GM18511 (cell line): ENCODE measurements around the gene HLF.
"Not testable (repeated sequence)": the region's sequence is repeated elsewhere in the genome, so short reads cannot be mapped to it uniquely, and the experiment has no call there.

Experiments used
- ATAC-seq: cut with Tn5 transposase; IDR thresholded peaks from one replicate; pipeline ENCODE4 v1.9.1; 2021; ENCODE audit warnings: mild to moderate bottlenecking, moderate library complexity; ENCODE audit not compliant: unreplicated experiment

The HLF gene

DNA sequence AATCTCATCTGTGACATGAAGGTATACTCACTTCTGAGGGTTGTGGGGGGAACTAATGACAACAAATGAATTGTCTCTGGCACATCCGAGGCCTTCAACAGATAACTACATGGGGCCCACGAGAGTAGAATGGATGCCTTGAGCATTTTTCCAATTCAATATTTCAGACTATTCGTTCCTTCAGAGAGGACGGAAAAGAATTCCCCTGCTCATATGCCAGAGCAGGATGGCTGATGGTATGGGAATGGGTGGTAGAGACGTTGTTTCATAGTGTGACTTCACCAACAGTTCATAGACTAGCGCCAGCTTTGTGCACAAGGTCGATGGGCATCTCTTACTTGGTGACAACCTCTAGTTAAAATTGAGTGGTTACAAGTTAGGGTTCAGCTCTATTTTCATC is 61.3 kb downstream of the HLF start:
- ATAC-seq, result no peak

DNA sequence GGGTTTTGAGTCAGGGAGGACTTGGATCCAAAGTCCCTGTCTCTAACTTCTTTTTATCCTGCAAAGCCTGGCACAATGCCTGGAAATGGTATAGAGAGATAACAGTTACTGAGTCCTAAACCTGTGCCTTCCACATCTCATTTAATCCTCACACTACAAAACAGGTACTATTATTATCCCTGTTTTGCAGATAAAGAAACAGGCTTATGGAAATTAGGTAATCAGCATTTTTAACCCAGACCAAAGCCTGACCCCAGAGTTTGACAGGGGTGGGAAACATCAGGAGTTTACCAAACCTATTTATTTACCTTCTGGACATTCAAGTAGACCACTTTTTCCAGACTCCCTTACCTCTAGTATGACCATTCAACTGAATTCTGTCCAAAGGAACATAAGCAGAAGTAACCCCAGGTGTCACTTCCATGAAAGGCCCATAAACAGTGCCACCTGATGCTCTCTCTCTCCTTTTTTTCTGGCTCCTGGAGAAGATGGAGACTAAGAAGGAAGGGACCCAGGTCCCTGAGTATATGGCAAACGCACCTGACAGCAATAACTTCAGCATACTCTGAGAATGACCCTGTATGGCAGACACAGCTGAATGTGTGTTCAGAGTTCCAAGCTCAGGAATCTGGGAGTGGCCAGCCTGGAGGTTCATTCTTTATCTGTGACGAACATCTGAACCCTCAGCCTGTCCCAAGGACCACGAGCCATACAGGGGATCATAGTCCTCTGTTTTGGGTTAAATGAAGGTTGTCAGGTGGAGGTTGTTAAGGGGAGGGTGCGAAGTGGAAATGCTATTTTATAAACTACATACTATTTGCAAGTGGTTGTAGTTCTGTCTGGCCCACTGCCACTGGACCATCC is 62.7 kb downstream of the HLF start:
- no peak for ATAC-seq

DNA sequence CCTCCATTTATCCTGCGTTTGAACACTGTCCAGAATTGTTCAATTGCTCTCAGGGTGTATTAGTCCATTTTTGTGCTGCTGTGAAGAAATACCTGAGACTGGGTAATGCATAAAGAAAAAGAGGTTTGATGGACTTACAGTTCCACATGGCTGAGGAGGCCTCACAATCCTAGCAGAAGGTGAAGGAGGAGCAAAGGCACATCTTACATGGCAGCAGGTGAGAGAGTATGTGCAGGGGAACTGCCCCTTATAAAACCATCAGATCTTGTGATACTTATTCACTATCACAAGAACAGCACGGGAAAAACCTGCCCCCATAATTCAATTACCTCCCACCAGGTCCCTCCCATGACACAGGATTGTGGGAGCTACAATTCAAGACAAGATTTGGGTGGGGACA is 63.8 kb downstream of the HLF start:
- ATAC-seq, result not testable (repeated sequence)

DNA sequence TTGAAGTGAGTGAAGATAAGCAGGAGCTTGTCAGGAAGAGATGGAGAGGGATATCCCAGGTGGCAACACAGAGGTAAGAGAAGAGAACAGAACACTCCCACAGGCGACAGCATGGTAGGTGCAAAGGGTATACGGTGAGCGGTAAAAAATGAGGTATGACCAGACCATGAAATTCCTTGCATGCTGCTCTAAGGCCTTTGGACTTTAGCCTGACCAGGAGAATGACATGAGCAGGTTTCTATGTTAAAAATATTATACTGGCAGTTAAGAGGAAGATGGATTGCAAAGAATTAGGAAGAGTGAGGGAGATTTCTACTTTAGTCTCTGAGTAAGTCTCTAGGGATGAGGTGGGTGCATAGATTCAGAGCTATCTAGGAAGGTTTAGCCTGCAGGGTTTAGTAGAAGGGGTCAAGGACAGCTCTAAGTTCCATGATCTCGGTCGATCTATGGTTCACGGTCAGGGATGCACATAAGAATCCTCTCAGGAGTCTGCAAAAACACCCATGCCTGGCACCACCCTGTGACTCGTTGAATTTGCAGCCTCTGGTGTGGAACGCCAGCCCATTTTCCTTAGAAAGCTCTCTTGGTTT is 65.7 kb downstream of the HLF start:
- ATAC-seq, result no peak

DNA sequence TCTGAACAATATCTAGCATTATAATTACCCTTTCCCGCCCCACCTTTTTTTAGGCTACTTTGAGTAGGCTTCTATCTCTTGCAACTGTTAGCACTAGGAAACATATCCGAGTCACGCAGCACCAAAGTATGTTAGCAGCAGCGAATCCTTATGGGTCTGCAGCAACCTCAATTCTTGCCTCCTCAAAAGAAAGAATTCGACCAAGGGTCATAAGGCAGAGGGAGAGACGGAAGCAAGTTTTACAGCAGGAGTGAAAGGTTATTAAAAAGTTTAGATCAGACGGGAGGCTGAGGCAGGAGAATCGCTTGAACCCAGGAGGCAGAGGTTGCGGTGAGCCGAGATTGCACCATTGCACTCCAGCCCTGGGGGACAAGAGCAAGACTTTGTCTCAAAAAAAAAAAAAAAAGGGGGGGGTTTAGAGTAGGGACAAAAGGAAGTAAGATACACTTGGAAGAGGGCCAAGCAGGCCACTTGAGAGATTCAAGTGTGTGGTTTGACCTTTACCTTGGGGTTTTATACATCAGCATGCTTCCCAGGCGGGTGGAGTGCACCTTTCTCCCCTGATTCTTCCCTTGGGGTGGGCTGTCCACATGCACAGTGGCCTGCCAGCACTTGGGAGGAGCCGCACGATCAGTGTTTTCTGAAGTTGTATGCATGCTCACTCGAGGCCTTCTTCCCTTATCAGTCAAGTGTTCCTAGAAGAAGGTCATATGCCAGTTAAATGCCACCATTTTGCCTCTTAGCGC is 67.7 kb downstream of the HLF start:
- ATAC-seq, result no peak

DNA sequence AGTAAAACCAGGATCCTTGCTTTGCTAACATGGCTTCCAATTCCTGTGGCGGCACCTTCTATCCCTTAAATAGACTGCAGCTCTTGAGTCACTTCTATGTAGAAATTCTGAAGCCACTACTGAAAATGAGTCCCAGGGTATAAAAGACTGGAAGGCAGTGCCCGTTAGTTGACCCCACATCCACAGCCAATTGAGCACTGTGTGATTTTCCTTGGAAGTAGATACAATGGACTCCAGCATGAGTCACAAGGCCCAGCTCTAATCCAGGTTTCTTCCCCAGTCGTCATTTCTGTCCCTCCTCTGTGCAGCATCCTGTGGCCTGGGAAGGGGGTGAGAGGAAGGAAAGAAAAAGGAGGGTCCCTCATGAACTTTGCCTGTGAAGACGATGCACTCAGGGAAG is 69.5 kb downstream of the HLF start:
- ATAC-seq, result no peak

DNA sequence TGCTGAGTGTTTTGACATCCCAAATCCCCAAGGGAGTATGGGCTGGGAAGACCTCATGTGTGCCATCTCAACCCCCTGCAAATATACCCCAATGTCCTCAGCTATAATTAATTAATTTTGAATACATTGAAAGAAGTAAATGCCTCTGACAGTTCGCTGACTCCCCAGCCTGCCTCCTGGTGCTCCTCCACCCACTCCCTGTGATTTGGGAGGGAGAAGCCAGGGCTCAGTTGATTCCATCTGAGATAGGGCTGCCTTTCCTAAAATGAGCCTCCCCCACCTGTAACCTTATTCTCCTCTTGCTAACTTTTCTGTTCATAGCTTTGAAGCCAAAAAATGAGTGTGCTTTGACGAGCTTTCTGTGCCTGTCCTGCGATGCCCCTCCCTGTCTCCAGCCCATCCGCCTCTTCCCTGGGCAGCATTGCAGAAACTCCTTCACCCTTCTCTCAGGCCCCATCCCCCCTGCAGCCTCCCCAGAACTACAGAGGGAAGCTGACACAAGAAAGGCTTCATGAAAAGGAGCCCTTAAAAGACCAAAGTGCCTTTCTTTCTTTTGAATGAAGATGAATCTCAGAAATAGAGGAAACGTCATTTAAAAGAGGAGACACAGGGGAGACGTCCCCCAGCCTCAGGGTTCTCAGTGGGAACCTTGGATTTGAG is 70.3 kb downstream of the HLF start:
- no peak for ATAC-seq

DNA sequence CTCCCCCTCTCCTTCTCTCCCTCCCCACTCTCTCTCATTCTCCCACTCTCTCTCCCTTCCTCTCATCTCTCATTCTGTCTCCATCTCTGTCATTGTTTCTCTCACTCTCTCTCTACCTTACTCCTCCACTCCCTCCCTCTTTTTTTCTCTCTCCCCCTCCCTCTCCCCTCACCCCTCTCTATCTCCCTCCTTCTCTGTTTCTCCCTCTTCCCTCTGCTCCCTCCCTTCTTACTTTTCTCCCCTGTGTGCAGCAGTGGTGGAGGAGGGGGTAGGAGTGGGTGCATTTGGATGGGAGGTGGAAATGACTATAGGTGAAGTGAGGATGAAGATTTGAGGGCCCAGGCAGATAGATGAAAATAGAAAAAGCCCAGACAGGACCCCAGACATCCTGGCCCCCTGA is 70.9 kb downstream of the HLF start:
- ATAC-seq, result no peak

DNA sequence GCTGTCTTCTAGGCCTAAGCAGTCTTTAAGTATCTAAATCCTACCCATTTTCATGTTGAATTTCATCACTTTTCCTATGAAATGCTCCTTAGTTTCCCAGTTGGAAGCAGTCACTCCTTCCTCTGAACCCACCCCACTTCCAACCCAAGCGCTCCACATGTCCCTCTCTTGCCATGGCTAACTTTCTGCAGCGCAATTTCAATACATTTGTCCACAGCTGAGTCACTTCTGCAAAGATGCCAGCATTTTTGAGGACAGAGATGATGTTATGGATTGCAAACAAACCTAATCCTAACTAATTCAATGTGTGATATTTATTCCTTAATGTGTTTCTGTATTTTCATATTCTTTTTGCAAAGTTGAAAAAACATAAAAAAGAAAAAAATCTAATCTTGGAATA is 71.7 kb downstream of the HLF start:
- ATAC-seq, result no peak

DNA sequence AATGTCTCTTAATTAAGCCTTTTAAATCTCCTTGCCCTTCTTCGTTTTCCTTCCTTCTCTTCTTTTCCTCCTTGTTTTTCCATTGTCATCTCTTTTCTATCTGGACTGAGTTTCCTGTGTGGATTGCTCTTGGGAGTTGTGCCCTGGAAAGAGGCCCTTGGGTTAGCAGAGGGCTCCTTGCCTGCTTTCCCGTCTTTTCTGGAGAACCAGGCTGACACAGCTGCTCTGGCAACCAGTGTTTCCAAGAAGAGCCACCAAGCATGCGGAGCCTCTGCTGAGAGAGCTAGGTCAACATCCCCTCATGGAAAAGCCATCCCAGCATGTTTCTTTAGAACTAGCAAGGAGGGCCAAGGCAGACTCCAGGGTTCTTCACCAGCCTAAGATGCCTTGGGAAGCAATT is 75.4 kb downstream of the HLF start:
- ATAC-seq, result no peak

DNA sequence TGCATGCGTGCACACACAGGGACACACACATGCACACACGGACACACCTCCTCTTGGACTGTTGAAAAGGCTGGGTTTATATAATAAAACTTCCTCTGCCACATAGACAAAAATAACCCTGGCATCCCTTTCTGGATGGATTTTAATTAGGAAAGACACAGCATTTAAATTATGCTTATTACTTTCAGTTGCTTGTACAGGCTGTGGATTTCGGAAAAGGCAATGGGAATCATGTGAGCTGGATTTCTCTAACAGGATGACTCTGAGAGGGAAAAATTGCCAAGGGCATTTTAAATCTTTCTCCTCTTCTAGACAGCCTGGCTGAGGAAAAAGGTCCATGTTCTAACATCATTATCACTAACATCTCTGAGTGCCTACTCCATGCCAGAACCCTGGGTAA is 75.9 kb downstream of the HLF start:
- no peak for ATAC-seq

DNA sequence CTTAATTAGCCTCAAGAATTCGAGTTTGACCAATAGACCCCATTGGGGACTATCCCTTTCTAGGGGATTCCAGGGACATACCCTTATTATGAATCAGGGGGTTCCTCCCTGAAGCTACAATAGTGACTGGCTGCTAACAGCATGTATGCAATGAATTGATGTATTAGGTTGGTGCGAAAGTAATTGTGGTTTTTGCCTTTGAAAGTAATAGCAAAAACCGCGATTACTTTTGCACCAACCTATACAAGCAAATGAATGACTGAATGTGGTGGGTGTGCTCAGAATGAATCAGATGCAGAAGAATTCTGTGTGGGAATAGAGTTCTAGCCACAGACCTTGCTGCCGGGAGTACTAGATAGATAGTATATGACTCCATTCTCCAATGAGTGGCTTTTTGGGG is 76.7 kb downstream of the HLF start:
- no peak for ATAC-seq

DNA sequence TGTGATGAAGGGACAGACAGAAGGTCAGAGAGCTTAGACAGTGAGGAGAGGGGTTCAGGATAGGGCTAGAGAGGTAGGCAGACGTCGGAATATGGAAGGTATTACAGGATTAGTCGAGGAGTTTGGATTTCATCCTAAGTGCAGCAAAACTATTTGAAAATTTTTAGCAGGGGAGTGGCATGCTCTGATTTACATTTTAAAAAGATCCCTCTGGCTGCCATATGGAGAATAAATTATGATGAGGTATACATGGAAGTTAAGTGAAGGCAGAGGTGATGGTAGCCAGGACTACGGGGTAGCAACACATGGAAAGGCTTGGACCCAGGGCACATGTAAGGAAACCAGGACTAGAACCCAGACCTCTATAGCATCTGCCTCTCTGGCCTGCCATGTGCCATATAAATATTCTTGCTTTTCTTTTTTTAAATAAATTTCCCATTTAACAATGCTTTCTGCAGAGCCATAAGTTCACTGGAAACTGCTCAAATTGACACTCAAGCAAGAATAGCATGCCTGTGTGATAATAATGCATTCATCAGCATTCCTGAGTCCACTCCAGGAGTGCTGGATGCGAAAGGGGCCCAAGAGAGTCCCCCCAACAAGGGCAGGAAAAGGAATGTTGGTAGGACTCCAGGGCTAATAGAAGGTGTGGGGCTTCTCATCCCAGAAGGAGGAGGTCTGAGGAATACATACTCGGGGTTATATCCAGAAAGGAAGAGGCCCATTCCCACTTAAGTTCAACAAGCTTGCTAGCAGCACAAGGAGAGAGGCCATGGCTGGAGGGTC is 78.2 kb downstream of the HLF start:
- ATAC-seq, result no peak

DNA sequence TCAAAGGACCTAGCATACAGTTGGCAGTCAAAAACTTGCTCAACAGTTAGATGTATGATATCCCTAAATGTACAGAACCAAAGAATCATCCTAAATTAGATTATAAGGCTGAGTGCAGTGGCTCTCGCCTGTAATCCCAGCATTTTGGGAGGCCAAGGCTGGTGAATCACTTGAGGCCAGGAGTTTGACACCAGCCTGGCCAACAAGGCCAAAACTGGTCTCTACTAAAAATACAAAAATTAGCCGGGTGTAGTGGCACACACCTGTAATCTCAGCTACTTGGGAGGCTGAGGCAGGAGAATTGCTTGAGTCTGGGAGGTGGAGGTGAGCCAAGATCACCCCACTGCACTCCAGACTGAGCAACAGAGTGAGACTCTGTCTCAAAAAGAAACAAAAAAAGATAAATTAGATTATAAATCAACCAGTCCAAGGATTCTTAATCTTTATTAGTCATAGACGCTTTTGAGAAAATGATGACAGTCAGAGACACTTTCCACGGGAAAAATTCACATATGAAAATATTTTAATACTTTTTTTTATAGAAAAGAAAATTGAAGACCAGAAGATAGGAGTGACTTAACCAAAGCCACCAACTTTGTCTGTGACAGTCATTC is 79.2 kb downstream of the HLF start:
- ATAC-seq, result no peak

DNA sequence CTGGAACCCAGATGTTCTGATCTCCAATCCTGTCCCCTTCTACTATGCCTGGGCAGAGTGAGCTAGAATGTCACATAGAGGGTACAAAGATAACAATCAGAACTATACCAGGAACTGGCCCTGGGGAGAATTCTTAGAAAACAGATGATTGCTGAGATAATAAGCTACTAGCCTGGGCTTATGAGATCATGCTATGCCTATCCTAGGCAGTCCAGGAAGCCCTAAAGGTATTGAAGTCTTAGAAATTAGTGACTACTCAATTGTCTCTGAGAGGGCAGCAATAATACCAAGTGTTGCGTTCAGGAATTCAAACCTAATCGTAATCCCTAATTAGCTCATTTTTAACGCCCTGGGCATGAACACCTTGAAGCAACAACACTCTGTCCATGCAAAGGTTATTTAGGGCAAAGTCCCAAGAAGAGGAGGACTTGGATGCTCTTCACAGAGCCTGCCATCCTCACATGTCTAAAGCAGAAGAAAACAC is 79.8 kb downstream of the HLF start:
- ATAC-seq, result no peak

DNA sequence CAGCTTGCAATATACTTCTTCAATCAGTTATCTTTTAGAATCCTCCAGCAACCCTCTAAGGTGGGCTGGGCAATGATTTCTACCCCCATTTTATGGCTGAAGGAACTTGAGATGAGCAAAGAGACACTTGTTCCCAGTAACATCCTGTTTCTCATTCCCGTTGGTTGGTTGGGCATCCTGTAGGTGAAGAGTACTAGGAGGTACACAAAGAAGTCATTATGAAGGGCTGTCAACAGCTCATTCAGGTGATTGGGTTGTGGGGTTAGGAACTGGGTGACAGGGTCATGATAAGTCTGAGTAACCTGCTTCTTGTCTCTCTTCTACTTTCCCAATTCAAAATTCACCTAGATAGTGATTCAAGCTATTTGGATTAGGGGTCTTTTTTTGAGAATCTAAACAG is 80.4 kb downstream of the HLF start:
- ATAC-seq, result no peak

DNA sequence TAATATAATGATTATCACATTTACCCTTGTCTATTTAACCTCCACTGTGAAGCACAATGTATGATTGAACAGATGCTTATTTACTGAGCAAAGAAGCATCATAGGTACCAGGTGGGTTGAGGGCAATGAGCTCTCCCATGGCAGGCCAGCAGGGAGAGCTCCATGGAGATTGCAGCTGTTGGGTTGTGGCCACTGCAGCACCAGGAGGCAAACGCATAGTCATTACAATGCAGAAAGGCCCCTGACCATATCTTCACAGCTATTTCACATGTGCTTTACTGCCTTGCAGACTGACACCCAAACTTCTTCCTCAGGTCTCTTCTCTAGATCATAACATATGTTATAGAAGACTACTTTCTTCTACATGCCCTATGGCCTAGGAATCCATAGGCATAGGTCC is 81.9 kb downstream of the HLF start:
- ATAC-seq, result no peak

DNA sequence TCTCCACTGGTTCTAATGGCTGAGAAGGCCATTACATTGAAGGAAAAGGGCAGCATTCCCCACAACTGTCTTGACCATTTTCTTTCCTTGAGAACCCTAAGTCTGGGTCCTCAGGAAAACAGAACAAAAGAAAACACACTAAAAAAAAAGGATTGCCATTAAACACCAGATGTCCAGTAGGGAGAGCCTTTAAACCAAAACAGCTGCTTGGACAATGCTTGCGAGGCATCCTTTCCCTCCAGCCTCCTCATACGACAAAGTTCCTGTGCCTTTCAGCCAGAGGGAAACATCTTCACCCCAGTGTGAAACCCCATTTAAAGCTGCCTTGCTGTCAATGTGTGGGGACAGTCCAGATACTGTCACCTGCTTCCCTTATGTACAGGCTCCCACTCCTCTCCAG is 82.6 kb downstream of the HLF start:
- no peak for ATAC-seq

DNA sequence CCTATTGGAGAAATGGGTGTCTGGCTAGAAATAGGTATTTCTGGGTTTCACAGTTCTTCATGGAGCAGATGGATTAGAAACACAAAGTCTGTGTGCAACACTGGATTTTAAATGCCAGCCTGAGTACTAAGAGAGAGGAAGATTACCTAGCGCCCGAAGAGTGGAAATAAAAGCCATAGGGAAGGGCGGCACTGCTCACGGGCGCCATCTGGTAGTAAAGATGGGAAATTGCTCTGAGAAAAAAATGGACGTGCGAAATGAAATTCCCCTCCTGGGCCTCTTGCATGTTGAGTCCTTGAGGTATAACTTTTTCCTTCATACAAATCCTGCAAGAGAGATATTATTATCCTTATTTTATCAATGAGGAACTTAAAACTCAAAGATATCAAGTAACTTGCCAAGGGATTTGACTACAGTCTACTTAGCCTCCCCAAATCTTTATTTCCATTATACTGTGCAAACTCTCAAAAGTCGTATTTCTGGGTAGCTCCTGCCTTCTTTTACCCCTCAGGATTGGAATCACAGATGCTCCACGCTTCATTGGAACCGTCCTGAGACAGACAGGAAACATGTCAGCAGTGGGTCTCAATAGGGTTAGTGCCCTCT is 84.1 kb downstream of the HLF start:
- peak; percentile 71 for ATAC-seq

DNA sequence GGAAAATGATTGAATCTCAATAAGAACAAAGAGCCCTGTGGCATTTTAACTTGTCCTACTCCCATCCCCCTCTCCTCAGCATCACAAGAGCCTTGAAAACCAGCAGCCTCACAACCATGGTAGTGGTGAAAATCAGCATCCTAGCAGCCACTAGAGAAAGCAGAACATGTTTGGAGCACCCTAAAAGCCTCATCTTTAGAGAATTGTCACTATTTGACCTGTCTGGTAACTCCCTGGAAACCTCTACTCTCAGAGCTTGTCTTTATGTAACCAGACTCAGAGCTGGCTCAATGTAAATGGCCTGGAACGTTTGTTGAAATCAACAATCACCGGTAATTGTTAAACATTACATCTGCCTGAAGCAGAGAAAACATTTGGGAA is 86.1 kb downstream of the HLF start:
- no peak for ATAC-seq
